Esophagus muscularis mucosa (tissue), 3 donors: ENCODE results near the gene DDR2.

Experiments used
- POLR2AphosphoS5 ChIP-seq, 2 donors: sonication (generic); formaldehyde crosslinking; IDR thresholded peaks; one replicate each; pipeline ENCODE4 v1.6.1; 2017; ENCODE audit warnings: antibody characterized with exemption in 2 of 2
- TF ChIP-seq, protein P1 (sequence below), 3 experiments: fragments of 200-600 bp in 2 of 3; fragments of 450-650 bp in 1 of 3; sonication (generic) in 2 of 3; IDR thresholded peaks; one replicate each; pipeline ENCODE4 v1.5.1; 2017 to 2019; ENCODE audit warnings: antibody characterized with exemption in 3 of 3, mild to moderate bottlenecking in 2 of 3, moderate library complexity in 1 of 3

DNA sequence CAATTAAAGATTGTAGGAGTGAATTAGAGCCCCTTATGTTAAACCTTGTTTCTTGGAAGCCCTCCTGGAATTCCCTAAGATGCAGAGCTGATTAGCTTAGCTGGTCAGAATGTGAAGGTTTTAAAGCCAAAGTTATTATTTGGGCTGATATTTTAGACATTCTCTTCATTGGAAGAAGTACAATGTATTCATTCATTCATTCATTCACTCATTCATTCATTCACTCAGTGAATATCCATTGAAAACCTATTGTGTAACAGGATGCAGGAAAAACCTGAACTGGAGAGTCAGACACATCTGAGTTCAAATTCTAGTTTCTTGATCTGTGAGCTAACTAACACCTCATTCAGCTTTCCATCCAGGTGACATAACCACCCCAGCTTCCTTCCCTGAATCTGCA lies 29.7 kb downstream of the DDR2 start:
- TF ChIP-seq, protein P1, sequence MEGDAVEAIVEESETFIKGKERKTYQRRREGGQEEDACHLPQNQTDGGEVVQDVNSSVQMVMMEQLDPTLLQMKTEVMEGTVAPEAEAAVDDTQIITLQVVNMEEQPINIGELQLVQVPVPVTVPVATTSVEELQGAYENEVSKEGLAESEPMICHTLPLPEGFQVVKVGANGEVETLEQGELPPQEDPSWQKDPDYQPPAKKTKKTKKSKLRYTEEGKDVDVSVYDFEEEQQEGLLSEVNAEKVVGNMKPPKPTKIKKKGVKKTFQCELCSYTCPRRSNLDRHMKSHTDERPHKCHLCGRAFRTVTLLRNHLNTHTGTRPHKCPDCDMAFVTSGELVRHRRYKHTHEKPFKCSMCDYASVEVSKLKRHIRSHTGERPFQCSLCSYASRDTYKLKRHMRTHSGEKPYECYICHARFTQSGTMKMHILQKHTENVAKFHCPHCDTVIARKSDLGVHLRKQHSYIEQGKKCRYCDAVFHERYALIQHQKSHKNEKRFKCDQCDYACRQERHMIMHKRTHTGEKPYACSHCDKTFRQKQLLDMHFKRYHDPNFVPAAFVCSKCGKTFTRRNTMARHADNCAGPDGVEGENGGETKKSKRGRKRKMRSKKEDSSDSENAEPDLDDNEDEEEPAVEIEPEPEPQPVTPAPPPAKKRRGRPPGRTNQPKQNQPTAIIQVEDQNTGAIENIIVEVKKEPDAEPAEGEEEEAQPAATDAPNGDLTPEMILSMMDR (IDR thresholded peaks at IDR 0.05), result no peak
- no peak for TF ChIP-seq POLR2AphosphoS5 (IDR thresholded peaks at IDR 0.05)
